Measurements from ENCODE around the gene EXOSC5.

The EXOSC5 gene

DNA sequence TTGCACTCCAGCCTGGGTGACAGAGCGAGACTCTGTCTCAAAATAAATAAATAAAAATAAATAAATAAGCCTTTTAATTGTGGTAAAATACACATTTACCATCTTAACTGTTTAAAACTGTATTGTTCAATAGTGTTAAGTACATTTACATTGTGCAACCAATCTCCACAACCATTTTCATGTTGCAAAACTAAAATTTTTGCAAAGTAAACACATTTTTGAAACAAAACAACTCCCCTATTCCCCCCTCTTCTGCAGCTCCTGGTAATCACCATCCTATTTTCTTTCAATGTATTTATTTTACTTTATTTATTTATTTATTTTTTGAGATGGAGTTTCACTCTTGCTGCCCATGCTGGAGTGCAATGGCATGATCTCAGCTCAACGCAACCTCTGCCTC lies 27.4 kb downstream of the EXOSC5 start:
- Histone ChIP-seq H3K4me2 (ENCODE audit: low read depth, low read length, poor library complexity, severe bottlenecking) (no peak overlapping the region), H3K79me2 (ENCODE audit: insufficient read depth, low read length) (peaks cover 11% of the 10 kb centered on the region; the same call in 1 of the 2 replicates), H2AFZ (ENCODE audit: low read depth, low read length, severe bottlenecking) (no peak overlapping the region), H3K4me3 (ENCODE audit: insufficient read depth, low read length, poor library complexity, severe bottlenecking) (no peak overlapping the region), H3K36me3 (ENCODE audit: low read length) (no peaks in the 10 kb centered on the region), H3F3A (ENCODE audit: insufficient read depth) (no peaks in the 10 kb centered on the region), H3K27ac (ENCODE audit: low read depth, low read length) (no peak overlapping the region), H4K20me1 (ENCODE audit: low read depth, low read length) (no peaks in the 10 kb centered on the region), H3K27me3 (ENCODE audit: low read length) (no peaks in the 10 kb centered on the region), H3K9me2 (replicated peaks; ENCODE audit: insufficient read depth, low read length) (no peaks in the 10 kb centered on the region), H3K9ac (ENCODE audit: low read length) (no peak overlapping the region), H3K9me3 (ENCODE audit: insufficient read depth, low read length) (no peaks in the 10 kb centered on the region)
- TF ChIP-seq, protein P1, sequence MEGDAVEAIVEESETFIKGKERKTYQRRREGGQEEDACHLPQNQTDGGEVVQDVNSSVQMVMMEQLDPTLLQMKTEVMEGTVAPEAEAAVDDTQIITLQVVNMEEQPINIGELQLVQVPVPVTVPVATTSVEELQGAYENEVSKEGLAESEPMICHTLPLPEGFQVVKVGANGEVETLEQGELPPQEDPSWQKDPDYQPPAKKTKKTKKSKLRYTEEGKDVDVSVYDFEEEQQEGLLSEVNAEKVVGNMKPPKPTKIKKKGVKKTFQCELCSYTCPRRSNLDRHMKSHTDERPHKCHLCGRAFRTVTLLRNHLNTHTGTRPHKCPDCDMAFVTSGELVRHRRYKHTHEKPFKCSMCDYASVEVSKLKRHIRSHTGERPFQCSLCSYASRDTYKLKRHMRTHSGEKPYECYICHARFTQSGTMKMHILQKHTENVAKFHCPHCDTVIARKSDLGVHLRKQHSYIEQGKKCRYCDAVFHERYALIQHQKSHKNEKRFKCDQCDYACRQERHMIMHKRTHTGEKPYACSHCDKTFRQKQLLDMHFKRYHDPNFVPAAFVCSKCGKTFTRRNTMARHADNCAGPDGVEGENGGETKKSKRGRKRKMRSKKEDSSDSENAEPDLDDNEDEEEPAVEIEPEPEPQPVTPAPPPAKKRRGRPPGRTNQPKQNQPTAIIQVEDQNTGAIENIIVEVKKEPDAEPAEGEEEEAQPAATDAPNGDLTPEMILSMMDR (IDR thresholded peaks at IDR 0.05; ENCODE audit: insufficient read depth, low read length, poor library complexity, severe bottlenecking): no peak
- TF ChIP-seq EZH2phosphoT487 (conservative IDR thresholded peaks at IDR 0.05; ENCODE audit: low read length): no peak

DNA sequence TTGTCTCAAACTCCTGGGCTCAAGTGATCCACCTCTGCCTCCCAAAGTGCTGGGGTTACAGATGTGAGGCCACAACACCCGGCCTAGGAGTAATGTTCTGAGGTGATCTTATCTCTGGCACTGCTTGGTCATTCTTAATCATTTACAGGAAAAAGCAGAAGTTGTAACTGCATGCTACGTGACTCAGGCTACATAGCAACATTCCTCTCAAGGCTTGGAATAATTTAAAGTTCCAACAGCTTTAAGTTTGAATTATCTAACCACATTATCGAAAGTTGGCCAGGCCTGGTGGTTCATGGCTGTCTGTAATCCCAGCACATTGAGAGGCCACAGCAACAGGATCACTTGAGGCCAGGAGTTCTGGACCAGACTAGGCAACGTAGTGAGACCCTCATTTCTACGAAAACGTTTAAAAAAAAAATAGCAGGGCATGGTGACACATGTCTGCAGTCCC lies 29.3 kb downstream of the EXOSC5 start:
- Histone ChIP-seq H3K27me3 (ENCODE audit: low read length) (no peaks in the 10 kb centered on the region), H4K20me1 (ENCODE audit: low read depth, low read length) (no peaks in the 10 kb centered on the region), H3K4me2 (ENCODE audit: low read depth, low read length, poor library complexity, severe bottlenecking) (no peak overlapping the region), H3K9me3 (ENCODE audit: insufficient read depth, low read length) (no peaks in the 10 kb centered on the region), H3K4me3 (ENCODE audit: insufficient read depth, low read length, poor library complexity, severe bottlenecking) (no peak overlapping the region), H3K9ac (ENCODE audit: low read length) (no peak overlapping the region), H2AFZ (ENCODE audit: low read depth, low read length, severe bottlenecking) (no peak overlapping the region), H3F3A (ENCODE audit: insufficient read depth) (no peaks in the 10 kb centered on the region), H3K27ac (ENCODE audit: low read depth, low read length) (no peak overlapping the region), H3K79me2 (ENCODE audit: insufficient read depth, low read length) (peaks cover 17% of the 10 kb centered on the region; the same call in 1 of the 2 replicates), H3K9me2 (replicated peaks; ENCODE audit: insufficient read depth, low read length) (no peaks in the 10 kb centered on the region), H3K36me3 (ENCODE audit: low read length) (no peaks in the 10 kb centered on the region)
- TF ChIP-seq, protein P1 (IDR thresholded peaks at IDR 0.05; ENCODE audit: insufficient read depth, low read length, poor library complexity, severe bottlenecking): no peak
- no peak for TF ChIP-seq EZH2phosphoT487 (conservative IDR thresholded peaks at IDR 0.05; ENCODE audit: low read length)

DNA sequence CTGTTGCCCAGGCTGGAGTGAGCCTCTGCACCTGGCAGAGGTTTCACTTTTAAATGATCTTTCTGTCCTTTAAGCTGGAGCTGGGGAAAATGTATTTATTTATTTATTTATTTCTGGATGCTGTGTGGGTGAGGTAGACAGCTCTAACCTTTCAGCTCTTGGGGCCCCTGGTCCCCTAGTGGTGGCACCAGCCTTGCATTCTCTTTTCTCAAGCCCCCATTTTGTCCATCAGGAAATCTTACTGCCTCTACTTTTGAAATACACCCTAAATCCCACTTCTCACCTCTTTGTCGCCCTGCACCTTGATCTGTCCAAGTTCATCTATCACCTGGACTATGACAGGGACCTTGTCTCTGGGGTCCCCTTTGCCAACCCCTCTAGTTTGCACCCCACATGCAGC lies 31.1 kb downstream of the EXOSC5 start:
- Histone ChIP-seq H3K4me2 (ENCODE audit: low read depth, low read length, poor library complexity, severe bottlenecking) (no peak overlapping the region), H3K9me3 (ENCODE audit: insufficient read depth, low read length) (no peaks in the 10 kb centered on the region), H2AFZ (ENCODE audit: low read depth, low read length, severe bottlenecking) (no peak overlapping the region), H3K4me3 (ENCODE audit: insufficient read depth, low read length, poor library complexity, severe bottlenecking) (no peak overlapping the region), H3K9me2 (replicated peaks; ENCODE audit: insufficient read depth, low read length) (no peaks in the 10 kb centered on the region), H3K27ac (ENCODE audit: low read depth, low read length) (no peak overlapping the region), H3K79me2 (ENCODE audit: insufficient read depth, low read length) (peaks cover 17% of the 10 kb centered on the region; the same call in 1 of the 2 replicates), H3F3A (ENCODE audit: insufficient read depth) (peaks cover 5% of the 10 kb centered on the region; the same call in 1 of the 2 replicates), H3K9ac (ENCODE audit: low read length) (no peak overlapping the region), H4K20me1 (ENCODE audit: low read depth, low read length) (no peaks in the 10 kb centered on the region), H3K36me3 (ENCODE audit: low read length) (no peaks in the 10 kb centered on the region), H3K27me3 (ENCODE audit: low read length) (no peaks in the 10 kb centered on the region)
- no peak for TF ChIP-seq EZH2phosphoT487 (conservative IDR thresholded peaks at IDR 0.05; ENCODE audit: low read length)
- TF ChIP-seq, protein P1 (IDR thresholded peaks at IDR 0.05; ENCODE audit: insufficient read depth, low read length, poor library complexity, severe bottlenecking): no peak

All from SU-DHL-6 (cell line).